Measurements from ENCODE around the gene PCDHA13.

PCDHA13 gene

DNA sequence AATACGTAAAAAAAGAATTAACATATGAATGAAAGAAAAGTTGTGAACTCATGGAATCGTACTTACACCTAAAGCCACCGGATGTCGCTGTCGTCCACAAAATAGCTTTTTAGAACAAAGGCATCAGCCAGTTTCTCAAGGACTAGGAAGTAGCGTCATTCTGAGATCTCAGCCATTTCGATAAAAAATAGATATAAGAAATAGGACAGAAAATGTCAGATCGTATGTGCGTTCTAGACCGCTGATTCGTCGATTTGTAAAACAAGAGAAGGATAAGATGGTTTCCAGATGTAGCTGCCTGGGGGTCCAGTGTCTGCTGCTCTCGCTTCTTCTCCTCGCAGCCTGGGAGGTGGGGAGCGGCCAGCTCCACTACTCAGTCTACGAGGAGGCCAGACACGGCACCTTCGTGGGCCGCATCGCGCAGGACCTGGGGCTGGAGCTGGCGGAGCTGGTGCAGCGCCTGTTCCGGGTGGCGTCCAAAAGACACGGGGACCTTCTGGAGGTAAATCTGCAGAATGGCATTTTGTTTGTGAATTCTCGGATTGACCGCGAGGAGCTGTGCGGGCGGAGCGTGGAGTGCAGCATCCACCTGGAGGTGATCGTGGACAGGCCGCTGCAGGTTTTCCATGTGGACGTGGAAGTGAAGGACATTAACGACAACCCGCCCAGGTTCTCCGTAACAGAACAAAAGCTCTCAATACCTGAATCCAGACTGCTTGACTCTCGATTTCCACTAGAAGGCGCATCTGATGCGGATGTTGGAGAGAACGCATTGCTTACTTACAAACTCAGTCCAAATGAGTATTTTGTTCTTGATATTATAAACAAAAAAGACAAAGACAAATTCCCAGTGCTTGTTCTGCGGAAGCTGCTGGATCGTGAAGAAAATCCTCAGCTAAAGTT is 25.9 kb upstream of the PCDHA13 start, which contains the start of gene PCDHA10:
TSS of gene PCDHA10 (plus strand) at position 126 of the 903 bp plus-strand sequence. CDS start at position 278, 152 bp downstream.
- Histone ChIP-seq H3K27ac (ENCODE audit: low read length) (no peak within 1 kb of the TSS), H3K4me1 (ENCODE audit: control insufficient read depth, insufficient read depth, low read length) (no peaks in the 10 kb centered on the region), H3K4me3 (ENCODE audit: low read length in 2 of 2) (no peak within 1 kb of the TSS), H3K9ac (ENCODE audit: low read length in 2 of 2) (no peak within 1 kb of the TSS), H3K9me3 (ENCODE audit: control insufficient read depth in 2 of 2, low read length in 2 of 2) (peaks cover 2 to 22% of the 10 kb centered on the region in 2 donors), H3K27me3 (ENCODE audit: control insufficient read depth in 1 of 2, insufficient read depth in 2 of 2, low read length in 2 of 2) (peaks cover 2 to 15% of the 10 kb centered on the region in 2 donors), H3K36me3 (ENCODE audit: control insufficient read depth in 2 of 2, insufficient read depth in 2 of 2, low read length in 2 of 2) (no peaks in the 10 kb centered on the region)

DNA sequence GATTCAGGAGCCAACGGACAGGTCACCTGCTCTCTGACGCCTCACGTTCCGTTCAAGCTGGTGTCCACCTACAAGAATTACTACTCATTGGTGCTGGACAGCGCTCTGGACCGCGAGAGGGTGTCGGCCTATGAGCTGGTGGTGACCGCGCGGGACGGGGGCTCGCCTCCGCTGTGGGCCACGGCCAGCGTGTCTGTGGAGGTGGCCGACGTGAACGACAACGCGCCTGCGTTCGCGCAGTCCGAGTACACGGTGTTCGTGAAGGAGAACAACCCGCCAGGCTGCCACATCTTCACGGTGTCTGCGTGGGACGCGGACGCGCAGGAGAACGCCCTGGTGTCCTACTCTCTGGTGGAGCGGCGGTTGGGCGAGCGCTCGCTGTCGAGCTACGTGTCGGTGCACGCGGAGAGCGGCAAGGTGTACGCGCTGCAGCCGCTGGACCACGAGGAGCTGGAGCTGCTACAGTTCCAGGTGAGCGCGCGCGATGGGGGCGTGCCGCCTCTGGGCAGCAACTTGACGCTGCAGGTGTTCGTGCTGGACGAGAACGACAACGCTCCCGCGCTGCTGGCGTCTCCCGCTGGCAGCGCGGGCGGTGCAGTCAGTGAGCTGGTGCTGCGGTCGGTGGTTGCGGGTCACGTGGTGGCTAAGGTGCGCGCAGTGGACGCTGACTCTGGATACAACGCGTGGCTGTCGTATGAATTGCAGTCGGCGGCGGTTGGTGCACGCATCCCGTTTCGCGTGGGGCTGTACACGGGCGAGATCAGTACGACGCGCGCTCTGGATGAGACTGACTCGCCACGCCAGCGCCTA is 24.5 kb upstream of the PCDHA13 start:
- Histone ChIP-seq H3K27ac (ENCODE audit: low read length) (no peak overlapping the region), H3K4me1 (ENCODE audit: control insufficient read depth, insufficient read depth, low read length) (no peaks in the 10 kb centered on the region), H3K4me3 (ENCODE audit: low read length in 2 of 2) (no peak overlapping the region), H3K9ac (ENCODE audit: low read length in 2 of 2) (no peak overlapping the region), H3K27me3 (ENCODE audit: control insufficient read depth in 1 of 2, insufficient read depth in 2 of 2, low read length in 2 of 2) (peaks cover 7 to 15% of the 10 kb centered on the region in 2 donors), H3K36me3 (ENCODE audit: control insufficient read depth in 2 of 2, insufficient read depth in 2 of 2, low read length in 2 of 2) (no peaks in the 10 kb centered on the region), H3K9me3 (ENCODE audit: control insufficient read depth in 2 of 2, low read length in 2 of 2) (peaks cover 11 to 36% of the 10 kb centered on the region in 2 donors)

DNA sequence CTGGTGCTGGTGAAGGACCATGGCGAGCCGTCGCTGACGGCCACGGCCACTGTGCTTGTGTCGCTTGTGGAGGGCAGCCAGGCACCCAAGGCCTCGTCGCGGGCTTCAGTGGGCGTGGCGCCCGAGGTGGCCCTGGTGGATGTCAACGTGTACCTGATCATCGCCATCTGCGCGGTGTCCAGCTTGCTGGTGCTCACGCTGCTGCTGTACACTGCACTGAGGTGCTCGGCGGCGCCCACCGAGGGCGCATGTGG is 24.0 kb upstream of the PCDHA13 start:
- Histone ChIP-seq H3K4me1 (ENCODE audit: control insufficient read depth, insufficient read depth, low read length) (no peaks in the 10 kb centered on the region), H3K27me3 (ENCODE audit: control insufficient read depth in 1 of 2, insufficient read depth in 2 of 2, low read length in 2 of 2) (peaks cover 7 to 16% of the 10 kb centered on the region in 2 donors), H3K27ac (ENCODE audit: low read length) (no peak overlapping the region), H3K9ac (ENCODE audit: low read length in 2 of 2) (no peak overlapping the region), H3K4me3 (ENCODE audit: low read length in 2 of 2) (no peak overlapping the region), H3K9me3 (ENCODE audit: control insufficient read depth in 2 of 2, low read length in 2 of 2) (peaks cover 11 to 41% of the 10 kb centered on the region in 2 donors), H3K36me3 (ENCODE audit: control insufficient read depth in 2 of 2, insufficient read depth in 2 of 2, low read length in 2 of 2) (no peaks in the 10 kb centered on the region)

DNA sequence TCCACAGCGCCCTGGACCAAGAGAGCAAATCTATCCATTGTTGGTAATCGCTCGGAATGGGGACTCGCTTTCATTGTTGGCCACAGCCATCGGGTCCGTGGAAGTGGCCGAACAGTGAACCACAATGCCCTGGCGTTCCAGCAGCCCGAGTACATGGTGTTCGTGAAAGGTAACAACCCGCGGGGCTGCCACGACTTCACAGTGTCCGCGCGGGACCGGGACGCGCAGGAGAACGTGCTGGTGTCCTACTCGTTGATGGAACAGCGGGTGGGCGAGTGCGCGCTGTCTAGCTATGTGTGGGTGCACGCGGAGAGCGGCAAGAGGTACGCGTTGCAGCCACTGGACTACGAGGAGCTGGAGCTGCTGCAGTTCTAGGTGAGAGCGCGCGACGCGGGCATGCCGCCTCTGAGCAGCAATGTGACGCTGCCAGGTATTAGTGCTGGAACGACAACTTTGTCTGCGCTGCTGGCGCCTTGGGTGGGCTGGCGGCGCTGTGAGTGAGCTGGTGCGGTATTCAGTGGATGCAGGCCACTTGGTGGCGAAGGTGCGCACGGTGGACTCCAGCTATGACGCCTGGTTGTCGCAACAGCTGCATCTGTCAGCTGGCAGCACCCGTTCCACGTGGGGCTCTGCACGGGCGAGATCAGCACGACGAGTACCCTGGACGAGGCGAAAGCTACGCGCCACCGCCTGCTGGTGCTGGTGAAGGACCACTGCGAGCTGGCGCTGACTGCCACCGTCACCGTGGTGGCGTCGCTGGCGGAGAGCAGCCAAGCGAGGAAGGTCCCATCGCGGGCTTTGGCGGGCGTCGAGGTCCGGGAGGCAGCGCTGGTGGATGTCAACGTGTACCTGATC is 19.3 kb upstream of the PCDHA13 start:
- H3K36me3 ChIP-seq (ENCODE audit: control insufficient read depth in 2 of 2, insufficient read depth in 2 of 2, low read length in 2 of 2) = no peaks in the 10 kb centered on the region
- H3K9me3 ChIP-seq (ENCODE audit: control insufficient read depth in 2 of 2, low read length in 2 of 2) = peaks cover 9 to 30% of the 10 kb centered on the region in 2 donors
- H3K27me3 ChIP-seq (ENCODE audit: control insufficient read depth in 1 of 2, insufficient read depth in 2 of 2, low read length in 2 of 2) = peaks cover 5 to 6% of the 10 kb centered on the region in 2 donors
- H3K4me3 ChIP-seq (ENCODE audit: low read length in 2 of 2) = no peak overlapping the region
- no peaks in the 10 kb centered on the region for H3K4me1 ChIP-seq (ENCODE audit: control insufficient read depth, insufficient read depth, low read length)
- no peak overlapping the region for H3K9ac ChIP-seq (ENCODE audit: low read length in 2 of 2)
- H3K27ac ChIP-seq (ENCODE audit: low read length) = no peak overlapping the region

DNA sequence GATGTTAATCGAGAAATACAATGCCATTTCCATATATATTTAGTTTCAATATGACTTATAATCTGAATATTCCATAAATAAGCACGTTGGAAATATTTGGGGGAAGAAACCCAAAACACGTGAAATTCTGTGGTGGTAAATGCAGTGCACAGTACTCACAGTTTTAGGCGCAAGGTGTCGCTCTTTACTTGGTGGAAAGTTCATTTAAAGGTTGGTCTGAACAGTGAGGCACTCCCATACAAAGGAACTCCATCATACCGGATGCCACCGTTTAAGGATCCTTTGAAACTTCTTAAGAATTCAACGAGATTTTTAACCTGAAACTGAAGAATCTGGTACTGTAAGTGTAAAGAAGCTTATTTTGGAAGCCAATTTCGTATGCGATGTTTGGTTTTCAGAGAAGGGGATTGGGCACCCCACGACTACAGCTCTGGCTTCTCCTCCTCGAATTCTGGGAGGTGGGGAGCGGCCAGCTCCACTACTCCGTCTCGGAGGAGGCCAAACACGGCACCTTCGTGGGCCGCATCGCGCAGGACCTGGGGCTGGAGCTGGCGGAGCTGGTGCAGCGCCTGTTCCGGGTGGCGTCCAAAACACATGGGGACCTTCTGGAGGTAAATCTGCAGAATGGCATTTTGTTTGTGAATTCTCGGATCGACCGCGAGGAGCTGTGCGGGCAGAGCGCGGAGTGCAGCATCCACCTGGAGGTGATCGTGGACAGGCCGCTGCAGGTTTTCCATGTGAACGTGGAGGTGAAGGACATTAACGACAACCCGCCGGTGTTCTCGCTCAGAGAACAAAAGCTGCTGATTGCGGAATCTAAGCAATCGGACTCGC is 13.0 kb upstream of the PCDHA13 start, which contains the start of gene PCDHA11:
TSS of gene PCDHA11 (plus strand) at position 237 of the 834 bp plus-strand sequence. CDS start at position 384, 147 bp downstream.
- Histone ChIP-seq H3K9ac (ENCODE audit: low read length in 2 of 2) (no peak within 1 kb of the TSS), H3K4me1 (ENCODE audit: control insufficient read depth, insufficient read depth, low read length) (no peaks in the 10 kb centered on the region), H3K4me3 (ENCODE audit: low read length in 2 of 2) (no peak within 1 kb of the TSS), H3K27ac (ENCODE audit: low read length) (no peak within 1 kb of the TSS), H3K27me3 (ENCODE audit: control insufficient read depth in 1 of 2, insufficient read depth in 2 of 2, low read length in 2 of 2) (peaks cover 4 to 24% of the 10 kb centered on the region in 2 donors), H3K36me3 (ENCODE audit: control insufficient read depth in 2 of 2, insufficient read depth in 2 of 2, low read length in 2 of 2) (no peaks in the 10 kb centered on the region), H3K9me3 (ENCODE audit: control insufficient read depth in 2 of 2, low read length in 2 of 2) (peaks cover 8 to 21% of the 10 kb centered on the region in 2 donors)

DNA sequence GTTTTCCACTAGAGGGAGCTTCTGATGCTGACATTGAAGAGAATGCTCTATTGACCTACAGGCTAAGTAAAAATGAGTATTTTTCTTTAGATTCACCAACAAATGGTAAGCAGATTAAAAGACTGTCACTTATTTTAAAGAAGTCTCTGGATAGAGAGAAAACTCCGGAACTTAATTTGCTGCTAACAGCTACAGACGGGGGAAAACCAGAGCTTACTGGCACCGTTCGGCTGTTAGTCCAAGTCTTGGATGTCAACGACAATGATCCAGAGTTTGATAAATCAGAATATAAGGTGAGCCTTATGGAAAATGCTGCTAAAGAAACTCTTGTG is 12.4 kb upstream of the PCDHA13 start:
- Histone ChIP-seq H3K9me3 (ENCODE audit: control insufficient read depth in 2 of 2, low read length in 2 of 2) (peaks cover 8 to 21% of the 10 kb centered on the region in 2 donors), H3K4me3 (ENCODE audit: low read length in 2 of 2) (no peak overlapping the region), H3K27ac (ENCODE audit: low read length) (no peak overlapping the region), H3K4me1 (ENCODE audit: control insufficient read depth, insufficient read depth, low read length) (no peaks in the 10 kb centered on the region), H3K27me3 (ENCODE audit: control insufficient read depth in 1 of 2, insufficient read depth in 2 of 2, low read length in 2 of 2) (peaks cover 4 to 24% of the 10 kb centered on the region in 2 donors), H3K9ac (ENCODE audit: low read length in 2 of 2) (no peak overlapping the region), H3K36me3 (ENCODE audit: control insufficient read depth in 2 of 2, insufficient read depth in 2 of 2, low read length in 2 of 2) (no peaks in the 10 kb centered on the region)

DNA sequence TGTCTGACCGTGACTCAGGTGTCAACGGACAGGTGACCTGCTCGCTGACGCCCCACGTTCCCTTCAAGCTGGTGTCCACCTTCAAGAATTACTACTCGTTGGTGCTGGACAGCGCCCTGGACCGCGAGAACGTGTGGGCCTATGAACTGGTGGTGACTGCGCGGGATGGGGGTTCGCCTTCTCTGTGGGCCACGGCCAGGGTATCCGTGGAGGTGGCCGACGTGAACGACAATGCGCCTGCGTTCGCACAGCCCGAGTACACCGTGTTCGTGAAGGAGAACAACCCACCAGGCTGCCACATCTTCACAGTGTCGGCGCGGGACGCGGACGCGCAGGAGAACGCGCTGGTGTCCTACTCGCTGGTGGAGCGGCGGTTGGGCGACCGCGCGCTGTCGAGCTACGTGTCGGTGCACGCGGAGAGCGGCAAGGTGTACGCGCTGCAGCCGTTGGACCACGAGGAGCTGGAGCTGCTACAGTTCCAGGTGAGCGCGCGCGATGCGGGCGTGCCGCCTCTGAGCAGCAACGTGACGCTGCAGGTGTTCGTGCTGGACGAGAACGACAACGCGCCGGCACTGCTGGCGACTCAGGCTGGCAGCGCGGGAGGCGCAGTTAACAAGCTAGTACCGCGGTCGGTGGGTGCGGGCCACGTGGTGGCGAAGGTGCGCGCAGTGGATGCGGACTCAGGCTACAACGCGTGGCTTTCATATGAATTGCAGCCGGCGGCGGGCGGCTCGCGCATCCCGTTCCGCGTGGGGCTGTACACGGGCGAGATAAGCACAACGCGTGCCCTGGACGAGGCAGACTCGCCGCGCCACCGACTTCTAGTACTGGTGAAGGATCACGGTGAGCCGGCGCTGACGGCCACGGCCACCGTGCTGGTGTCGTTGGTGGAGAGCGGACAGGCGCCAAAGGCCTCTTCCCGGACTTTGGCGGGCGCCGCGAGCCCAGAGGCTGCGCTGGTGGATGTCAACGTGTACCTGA is 11.4 kb upstream of the PCDHA13 start:
- no peak overlapping the region for H3K4me3 ChIP-seq (ENCODE audit: low read length in 2 of 2)
- no peak overlapping the region for H3K27ac ChIP-seq (ENCODE audit: low read length)
- no peaks in the 10 kb centered on the region for H3K36me3 ChIP-seq (ENCODE audit: control insufficient read depth in 2 of 2, insufficient read depth in 2 of 2, low read length in 2 of 2)
- peaks cover 12 to 21% of the 10 kb centered on the region in 2 donors for H3K9me3 ChIP-seq (ENCODE audit: control insufficient read depth in 2 of 2, low read length in 2 of 2)
- no peak overlapping the region for H3K9ac ChIP-seq (ENCODE audit: low read length in 2 of 2)
- peaks cover 4 to 27% of the 10 kb centered on the region in 2 donors for H3K27me3 ChIP-seq (ENCODE audit: control insufficient read depth in 1 of 2, insufficient read depth in 2 of 2, low read length in 2 of 2)
- H3K4me1 ChIP-seq (ENCODE audit: control insufficient read depth, insufficient read depth, low read length) = no peaks in the 10 kb centered on the region

DNA sequence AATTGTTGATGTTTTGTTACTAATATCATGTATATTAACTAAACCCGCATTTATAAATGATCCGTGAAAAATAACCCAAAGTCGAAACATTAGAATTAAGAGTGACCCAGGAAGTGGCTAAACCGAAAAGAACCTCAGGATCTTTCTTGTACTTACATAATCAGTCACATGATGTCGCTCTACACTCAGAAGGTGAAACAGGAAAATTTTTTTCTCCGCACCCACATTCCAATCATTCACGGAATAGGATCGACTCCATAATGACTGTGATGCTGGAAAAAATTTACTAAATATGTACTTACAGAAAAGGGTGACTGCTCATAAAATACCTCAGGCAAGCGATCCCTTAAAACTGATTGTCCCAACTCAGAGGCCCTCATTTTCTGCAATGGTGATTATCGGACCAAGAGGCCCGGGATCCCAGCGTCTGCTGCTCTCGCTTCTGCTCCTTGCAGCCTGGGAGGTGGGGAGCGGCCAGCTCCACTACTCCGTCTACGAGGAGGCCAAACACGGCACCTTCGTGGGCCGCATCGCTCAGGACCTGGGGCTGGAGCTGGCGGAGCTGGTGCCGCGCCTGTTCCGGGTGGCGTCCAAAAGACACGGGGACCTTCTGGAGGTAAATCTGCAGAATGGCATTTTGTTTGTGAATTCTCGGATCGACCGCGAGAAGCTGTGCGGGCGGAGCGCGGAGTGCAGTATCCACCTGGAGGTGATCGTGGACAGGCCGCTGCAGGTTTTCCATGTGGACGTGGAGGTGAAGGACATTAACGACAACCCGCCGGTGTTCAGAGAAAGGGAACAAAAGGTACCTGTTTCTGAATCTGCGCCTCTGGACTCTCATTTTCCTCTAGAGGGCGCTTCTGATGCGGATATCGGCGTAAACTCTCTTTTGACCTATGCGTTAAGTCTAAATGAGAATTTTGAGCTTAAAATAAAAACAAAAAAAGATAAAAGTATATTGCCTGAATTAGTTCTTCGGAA is 6.5 kb upstream of the PCDHA13 start, which contains the start of gene PCDHA12:
TSS of gene PCDHA12 (plus strand) at position 224 of the 981 bp plus-strand sequence. CDS start at position 389, 165 bp downstream.
- H3K27ac ChIP-seq (ENCODE audit: low read length) = no peak within 1 kb of the TSS
- peaks cover 7 to 17% of the 10 kb centered on the region in 2 donors for H3K27me3 ChIP-seq (ENCODE audit: control insufficient read depth in 1 of 2, insufficient read depth in 2 of 2, low read length in 2 of 2)
- peaks cover 13 to 16% of the 10 kb centered on the region in 2 donors for H3K9me3 ChIP-seq (ENCODE audit: control insufficient read depth in 2 of 2, low read length in 2 of 2)
- H3K9ac ChIP-seq (ENCODE audit: low read length in 2 of 2) = no peak within 1 kb of the TSS
- no peaks in the 10 kb centered on the region for H3K4me1 ChIP-seq (ENCODE audit: control insufficient read depth, insufficient read depth, low read length)
- no peak within 1 kb of the TSS for H3K4me3 ChIP-seq (ENCODE audit: low read length in 2 of 2)
- no peaks in the 10 kb centered on the region for H3K36me3 ChIP-seq (ENCODE audit: control insufficient read depth in 2 of 2, insufficient read depth in 2 of 2, low read length in 2 of 2)
